Measurements from ENCODE around the gene DICER1.

The DICER1 gene

GRCh38 chr14:95125221-95125620 is 32.1 kb downstream of the DICER1 start:
- no peak overlapping the region for H3K27ac ChIP-seq
- no peak for TF ChIP-seq CTCF (conservative IDR thresholded peaks at IDR 0.05)

GRCh38 chr14:95123891-95124579 is 33.3 kb downstream of the DICER1 start:
- TF ChIP-seq CTCF (conservative IDR thresholded peaks at IDR 0.05) = no peak
- peak overlapping the region; percentile 69 for H3K27ac ChIP-seq

GRCh38 chr14:95122621-95122945 is 34.7 kb downstream of the DICER1 start:
- peak overlapping the region; percentile 69 for H3K27ac ChIP-seq
- TF ChIP-seq CTCF (conservative IDR thresholded peaks at IDR 0.05) = no peak

- H3K27ac ChIP-seq = peak overlapping the region; percentile 69
- no peak for TF ChIP-seq CTCF (conservative IDR thresholded peaks at IDR 0.05)
Measured at GRCh38 chr14:95121911-95122620, 35.3 kb downstream of the DICER1 start.

- H3K27ac ChIP-seq = no peak overlapping the region
- no peak for TF ChIP-seq CTCF (conservative IDR thresholded peaks at IDR 0.05)
Measured at GRCh38 chr14:95119336-95119735, 38.0 kb downstream of the DICER1 start.

- H3K27ac ChIP-seq = no peak overlapping the region
- no peak for TF ChIP-seq CTCF (conservative IDR thresholded peaks at IDR 0.05)
Measured at GRCh38 chr14:95117937-95118721, 39.2 kb downstream of the DICER1 start.

GRCh38 chr14:95113476-95113875 is 43.9 kb downstream of the DICER1 start:
- H3K27ac ChIP-seq = no peak overlapping the region
- TF ChIP-seq CTCF (conservative IDR thresholded peaks at IDR 0.05) = no peak

Data from VCaP (cell line).